ENCODE data around the gene EIF4G3. TPM values are rescaled to one million over a fixed set of nuclear protein-coding genes. Genes with fewer than 3 reads are reported as not detected.

The EIF4G3 gene
- total and polyA plus RNA-seq, 2 of the 8 experiments (the other 6 are each of a cell fraction or from before 2014, with no cell fraction given) = 47.5 to 66.6 TPM

DNA sequence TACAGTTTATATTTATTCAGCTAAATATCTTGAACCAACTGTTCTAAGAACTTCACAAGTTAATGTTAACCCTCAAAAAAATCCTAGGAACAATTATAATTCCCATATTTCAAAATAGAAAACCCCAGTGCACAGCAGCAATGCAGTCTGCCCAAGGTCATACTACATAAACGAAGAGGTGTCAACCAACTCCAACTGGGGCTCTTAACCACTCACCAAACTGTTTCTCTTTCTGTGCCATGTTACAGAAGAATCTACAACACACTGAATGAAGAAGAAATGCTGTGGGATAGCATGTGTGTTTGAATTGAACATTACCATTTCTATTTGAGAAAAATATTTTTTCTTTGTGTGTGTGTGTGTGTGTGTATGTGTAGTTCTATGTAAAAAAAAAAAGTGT is 35.7 kb downstream of the EIF4G3 start:
- Histone ChIP-seq H2AK5ac (ENCODE audit: low read depth, low read length) (no peak overlapping the region), H4K5ac (ENCODE audit: insufficient read length, low read depth, low read length) (no peak overlapping the region), H3K23ac (ENCODE audit: insufficient read length) (no peak overlapping the region), H3K18ac (ENCODE audit: extremely low read depth, low read length) (no peak overlapping the region), H2AFZ (ENCODE audit: low read length) (no peak overlapping the region), H2BK120ac (replicated peaks; ENCODE audit: low read depth, low read length) (no peak overlapping the region), H3K36me3 (ENCODE audit: control insufficient read depth in 2 of 4, insufficient read depth in 4 of 4, low read length in 3 of 4) (peaks cover 0 to 6% (median 2%) of the 10 kb centered on the region in 4 experiments; a peak in 1 of 8 replicates), H2BK15ac (ENCODE audit: low read length) (no peak overlapping the region), H4K91ac (replicated peaks; ENCODE audit: insufficient read length, low read length) (no peak overlapping the region), H4K8ac (ENCODE audit: extremely low read depth, insufficient read depth, low read length) (no peak overlapping the region), H3K27ac (ENCODE audit: low read depth, low read length) (no peak overlapping the region), H3K14ac (ENCODE audit: insufficient read length) (no peak overlapping the region), H3K23me2 (ENCODE audit: low read depth, low read length) (no peaks in the 10 kb centered on the region), H3K79me2 (ENCODE audit: control insufficient read depth in 1 of 2, insufficient read depth in 2 of 2, low read length in 2 of 2) (peaks cover 3 to 71% of the 10 kb centered on the region in 2 experiments; a peak in 2 of 4 replicates), H3K9ac (replicated peaks in 1 of 4; ENCODE audit: extremely low read depth in 1 of 4, low read depth in 3 of 4, low read length in 3 of 4) (no peak overlapping the region), H2BK20ac (ENCODE audit: low read length) (no peak overlapping the region), H3K4ac (replicated peaks; ENCODE audit: insufficient read length, low read depth, low read length) (no peak overlapping the region), H4K20me1 (replicated peaks in 1 of 2; ENCODE audit: control insufficient read depth in 1 of 2, insufficient read depth in 2 of 2, low read length in 2 of 2) (peaks cover 0 to 4% of the 10 kb centered on the region in 2 experiments), H3K4me3 (ENCODE audit: extremely low read depth in 1 of 4, insufficient read depth in 2 of 4, low read depth in 3 of 4, low read length in 4 of 4) (no peak overlapping the region), H3K27me3 (replicated peaks in 1 of 4; ENCODE audit: control insufficient read depth in 3 of 4, extremely low read depth in 1 of 4, insufficient read depth in 3 of 4, low read length in 3 of 4) (no peaks in the 10 kb centered on the region), H2BK12ac (ENCODE audit: low read depth, low read length) (no peak overlapping the region), H3K56ac (replicated peaks; ENCODE audit: insufficient read length, low read depth, low read length) (no peak overlapping the region), H2BK5ac (ENCODE audit: low read depth, low read length) (no peak overlapping the region), H3K9me3 (ENCODE audit: insufficient read depth in 2 of 2, low read depth in 1 of 2, low read length in 1 of 2) (no peaks in the 10 kb centered on the region), H3K4me1 (replicated peaks in 1 of 4; ENCODE audit: control insufficient read depth in 3 of 4, insufficient read depth in 4 of 4, low read length in 3 of 4) (no peaks in the 10 kb centered on the region), H3K4me2 (ENCODE audit: insufficient read depth in 1 of 2, low read depth in 2 of 2, low read length in 2 of 2) (no peak overlapping the region), H3K79me1 (ENCODE audit: low read depth, low read length) (peaks cover 2% of the 10 kb centered on the region; the same call in 1 of the 2 replicates)
- WGBS, 2 experiments (ENCODE audit: extremely low coverage in 1 of 2, insufficient coverage in 1 of 2, insufficient read length in 1 of 2, insufficient replicate concordance in 2 of 2, low coverage in 1 of 2, low lambda C conversion rate in 2 of 2, missing lambda C conversion rate in 1 of 2) = 83% methylated on average over 1 of the region's 1 CpG; no CpG with 5 or more reads in 1 of the 2 experiments
- CTCF ChIA-PET (ENCODE audit: partially characterized antibody) = no interaction called here
- no peak for DNase-seq (ENCODE audit: low read depth in 1 of 2, low spot score in 2 of 2)
- POLR2A ChIA-PET (ENCODE audit: partially characterized antibody) = no interaction called here
- FAIRE-seq = peak; percentile 28
- TF ChIP-seq RFX5 (IDR thresholded peaks at IDR 0.05; ENCODE audit: borderline replicate concordance, low read depth, low read length) (no peak), CTCF (IDR thresholded peaks at IDR 0.05; ENCODE audit: control extremely low read depth in 1 of 3, insufficient read depth in 1 of 3, low read depth in 1 of 3, low read length in 3 of 3) (no peak), SRF (IDR thresholded peaks at IDR 0.05; ENCODE audit: low read depth, low read length) (no peak), EP300 (IDR thresholded peaks at IDR 0.05; ENCODE audit: borderline replicate concordance in 1 of 2, low read depth in 2 of 2, low read length in 2 of 2) (no peak), E2F6 (IDR thresholded peaks at IDR 0.05) (no peak), KDM4A (IDR thresholded peaks at IDR 0.05; ENCODE audit: low read depth, low read length, severe bottlenecking) (no peak), CTBP2 (IDR thresholded peaks at IDR 0.05; ENCODE audit: borderline replicate concordance, insufficient read depth, insufficient read length, low read length) (no peak), RXRA (IDR thresholded peaks at IDR 0.05; ENCODE audit: insufficient read depth, low read depth, low read length) (no peak)
- TF ChIP-seq, protein P1, sequence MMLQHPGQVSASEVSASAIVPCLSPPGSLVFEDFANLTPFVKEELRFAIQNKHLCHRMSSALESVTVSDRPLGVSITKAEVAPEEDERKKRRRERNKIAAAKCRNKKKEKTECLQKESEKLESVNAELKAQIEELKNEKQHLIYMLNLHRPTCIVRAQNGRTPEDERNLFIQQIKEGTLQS (IDR thresholded peaks at IDR 0.05; ENCODE audit: insufficient read depth, low read depth, low read length) = no peak
